ENCODE results near the gene ANK3.

ANK3 gene

DNA sequence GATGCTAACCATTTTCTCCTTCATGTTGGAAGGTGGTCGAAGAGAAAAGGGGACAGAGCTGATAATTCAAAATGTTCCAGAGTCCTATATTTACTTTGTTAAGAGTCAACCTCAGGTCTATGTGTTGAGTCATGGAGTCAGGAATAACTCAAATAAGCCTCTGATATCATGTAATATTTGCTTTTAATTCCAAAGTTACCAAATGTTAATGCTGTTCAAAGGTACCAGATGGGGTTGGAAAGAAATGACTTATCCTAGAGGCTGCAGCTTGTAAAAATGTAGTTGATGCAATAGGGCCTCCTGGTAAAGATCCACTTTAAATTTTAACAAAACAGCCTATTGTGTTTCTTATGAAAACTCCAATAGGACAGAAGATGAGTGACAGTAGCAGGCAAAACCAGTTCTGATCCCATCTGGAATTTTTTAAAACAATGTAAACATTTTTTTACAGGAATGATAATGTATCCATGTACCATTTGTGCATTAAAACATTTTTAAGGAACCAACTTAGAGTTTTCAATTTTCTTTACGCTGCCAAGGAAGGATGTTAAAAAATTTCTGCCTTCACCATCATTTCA is 218.2 kb downstream of the ANK3 start:
- in situ Hi-C loops (cut with HindIII; ENCODE audit: low sequenced_read_pairs) = no loop called here
- TF ChIP-seq, protein P1, sequence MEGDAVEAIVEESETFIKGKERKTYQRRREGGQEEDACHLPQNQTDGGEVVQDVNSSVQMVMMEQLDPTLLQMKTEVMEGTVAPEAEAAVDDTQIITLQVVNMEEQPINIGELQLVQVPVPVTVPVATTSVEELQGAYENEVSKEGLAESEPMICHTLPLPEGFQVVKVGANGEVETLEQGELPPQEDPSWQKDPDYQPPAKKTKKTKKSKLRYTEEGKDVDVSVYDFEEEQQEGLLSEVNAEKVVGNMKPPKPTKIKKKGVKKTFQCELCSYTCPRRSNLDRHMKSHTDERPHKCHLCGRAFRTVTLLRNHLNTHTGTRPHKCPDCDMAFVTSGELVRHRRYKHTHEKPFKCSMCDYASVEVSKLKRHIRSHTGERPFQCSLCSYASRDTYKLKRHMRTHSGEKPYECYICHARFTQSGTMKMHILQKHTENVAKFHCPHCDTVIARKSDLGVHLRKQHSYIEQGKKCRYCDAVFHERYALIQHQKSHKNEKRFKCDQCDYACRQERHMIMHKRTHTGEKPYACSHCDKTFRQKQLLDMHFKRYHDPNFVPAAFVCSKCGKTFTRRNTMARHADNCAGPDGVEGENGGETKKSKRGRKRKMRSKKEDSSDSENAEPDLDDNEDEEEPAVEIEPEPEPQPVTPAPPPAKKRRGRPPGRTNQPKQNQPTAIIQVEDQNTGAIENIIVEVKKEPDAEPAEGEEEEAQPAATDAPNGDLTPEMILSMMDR (IDR thresholded peaks at IDR 0.05; ENCODE audit: low read depth, low read length, missing control alignments) = no peak
- DNase-seq (ENCODE audit: low read depth) = no peak
- no peak overlapping the region for H3K4me3 ChIP-seq (ENCODE audit: low read depth, low read length)

DNA sequence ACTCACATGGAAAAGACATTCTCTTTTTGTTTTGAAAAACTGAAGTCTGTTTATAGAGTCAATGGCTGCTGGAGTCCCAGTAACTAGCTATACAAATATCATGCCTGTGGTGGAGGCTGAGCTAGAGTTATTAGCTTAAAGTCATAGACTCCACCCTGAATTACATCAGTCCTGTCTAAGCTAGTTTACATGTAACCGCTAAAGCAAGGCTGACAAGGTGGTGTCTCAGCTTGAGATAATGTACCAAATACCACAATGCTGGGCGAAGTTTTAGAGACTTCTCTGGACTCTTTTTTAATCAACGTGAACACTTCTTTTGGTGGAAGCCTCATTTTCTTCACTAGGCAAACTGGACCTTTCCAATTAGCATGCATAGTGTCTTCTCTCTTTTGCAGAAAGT is 219.4 kb downstream of the ANK3 start:
- in situ Hi-C loops (cut with HindIII; ENCODE audit: low sequenced_read_pairs) = no loop called here

GRCh38 chr10:60169111-60169510 is 220.6 kb downstream of the ANK3 start:
- in situ Hi-C loops (cut with HindIII; ENCODE audit: low sequenced_read_pairs) = no loop called here
- H3K4me3 ChIP-seq (ENCODE audit: low read depth, low read length) = no peak overlapping the region
- TF ChIP-seq, protein P1 (IDR thresholded peaks at IDR 0.05; ENCODE audit: low read depth, low read length, missing control alignments) = no peak

More for the DNA sequence above, 219.4 kb downstream of the ANK3 start:
- no peak overlapping the region for H3K4me3 ChIP-seq (ENCODE audit: low read depth, low read length)
- DNase-seq (ENCODE audit: low read depth) = no peak
- TF ChIP-seq, protein P1 (IDR thresholded peaks at IDR 0.05; ENCODE audit: low read depth, low read length, missing control alignments) = no peak

DNA sequence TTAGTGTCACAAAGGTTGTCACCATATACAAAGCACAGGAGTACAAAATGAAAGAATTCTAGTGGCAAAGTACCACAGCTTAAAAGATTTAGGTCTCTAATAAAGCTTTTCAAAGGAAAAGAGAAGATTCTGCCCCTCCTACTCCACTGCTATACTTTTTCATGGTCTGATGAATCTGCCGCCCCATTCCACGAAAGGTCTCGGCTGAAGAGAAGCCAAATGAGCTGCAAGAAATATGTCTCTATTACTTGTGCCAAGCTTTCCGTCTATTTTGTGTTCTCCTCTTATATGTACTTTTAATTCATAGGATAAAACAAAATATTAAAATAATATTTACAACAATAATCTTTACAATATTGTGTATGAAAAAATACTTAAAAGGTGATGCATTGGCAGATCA is 222.6 kb downstream of the ANK3 start:
- TF ChIP-seq, protein P1 (IDR thresholded peaks at IDR 0.05; ENCODE audit: low read depth, low read length, missing control alignments) = no peak
- DNase-seq (ENCODE audit: low read depth) = no peak
- in situ Hi-C loops (cut with HindIII; ENCODE audit: low sequenced_read_pairs) = no loop called here
- H3K4me3 ChIP-seq (ENCODE audit: low read depth, low read length) = no peak overlapping the region

More at GRCh38 chr10:60169111-60169510, 220.6 kb downstream of the ANK3 start:
- DNase-seq (ENCODE audit: low read depth) = no peak

DNA sequence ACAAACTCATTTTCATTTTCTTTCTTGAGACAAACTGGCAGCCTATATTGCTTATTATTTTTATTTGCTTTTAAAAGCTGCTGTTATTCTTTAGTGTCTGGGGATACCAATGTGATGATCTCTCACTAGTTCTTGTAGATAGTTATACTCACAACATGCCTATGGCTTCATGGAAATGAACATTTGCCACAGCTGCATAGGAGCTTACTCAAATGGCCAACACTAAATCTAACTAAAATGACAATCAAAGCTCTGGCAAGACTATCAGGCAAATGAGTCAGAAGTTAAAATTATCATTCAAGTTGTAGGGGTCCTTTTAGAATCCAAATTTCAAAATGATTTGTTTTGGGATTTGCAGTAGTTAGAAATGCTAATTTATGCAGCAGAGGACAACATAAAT is 225.9 kb downstream of the ANK3 start:
- in situ Hi-C loops (cut with HindIII; ENCODE audit: low sequenced_read_pairs) = loop anchor here (5.0 kb wide), 1 partner anchor 44 kb away; no protein-coding TSS in a partner anchor
- DNase-seq (ENCODE audit: low read depth) = no peak
- TF ChIP-seq, protein P1 (IDR thresholded peaks at IDR 0.05; ENCODE audit: low read depth, low read length, missing control alignments) = no peak
- no peak overlapping the region for H3K4me3 ChIP-seq (ENCODE audit: low read depth, low read length)

GRCh38 chr10:60162631-60163030 is 227.0 kb downstream of the ANK3 start:
- in situ Hi-C loops (cut with HindIII; ENCODE audit: low sequenced_read_pairs) = loop anchor here (5.0 kb wide), 1 partner anchor 45 kb away; no protein-coding TSS in a partner anchor
- TF ChIP-seq, protein P1 (IDR thresholded peaks at IDR 0.05; ENCODE audit: low read depth, low read length, missing control alignments) = no peak
- no peak for DNase-seq (ENCODE audit: low read depth)
- no peak overlapping the region for H3K4me3 ChIP-seq (ENCODE audit: low read depth, low read length)

Data from astrocyte of the cerebellum (primary cell).